ENCODE measurements around the gene SLC30A4.

SLC30A4 gene

DNA sequence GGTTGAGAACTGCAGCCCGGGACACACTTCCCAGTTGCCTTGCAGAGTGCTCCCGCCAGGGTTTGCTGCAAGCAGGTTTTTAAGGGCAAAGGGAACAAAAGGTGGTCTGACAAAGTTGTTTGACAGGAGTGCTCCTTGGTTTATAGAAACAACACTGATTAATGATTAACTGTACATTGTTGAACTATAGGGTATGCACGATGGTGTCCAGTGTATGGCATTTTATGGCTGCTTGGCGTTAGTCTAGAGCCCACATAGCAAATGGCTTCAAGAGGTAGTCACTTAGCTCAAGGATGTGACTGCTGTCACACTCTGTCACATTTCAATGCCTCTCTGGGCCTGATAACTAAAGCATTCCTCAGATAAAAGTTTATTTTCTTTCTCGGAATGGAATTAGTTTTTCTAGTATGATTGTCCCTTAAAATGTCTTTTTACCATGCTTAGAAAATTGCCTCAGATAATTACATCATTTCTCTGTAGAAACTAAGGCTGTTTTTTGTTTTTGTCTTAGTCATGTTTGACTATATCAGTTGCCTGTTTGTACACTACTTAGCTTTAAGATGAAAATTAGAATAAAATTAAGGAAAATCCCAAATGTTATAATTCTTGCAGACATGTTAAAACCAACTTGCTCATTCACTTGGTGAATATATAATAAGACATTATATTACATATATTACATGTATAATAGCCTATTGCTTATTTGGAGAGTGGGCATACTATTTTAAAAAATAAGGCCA is 82.9 kb downstream of the SLC30A4 start:
- Mint-ChIP-seq H3K4me1 (peaks cover 15% of the 10 kb centered on the region), H3K4me3 (no peak overlapping the region), H3K27me3 (ENCODE audit: low read depth, poor library complexity) (peaks cover 8% of the 10 kb centered on the region), H3K36me3 (ENCODE audit: low read depth) (no peaks in the 10 kb centered on the region), H3K27ac (no peak overlapping the region), H3K9me3 (no peaks in the 10 kb centered on the region)
- TF ChIP-seq, protein P1, sequence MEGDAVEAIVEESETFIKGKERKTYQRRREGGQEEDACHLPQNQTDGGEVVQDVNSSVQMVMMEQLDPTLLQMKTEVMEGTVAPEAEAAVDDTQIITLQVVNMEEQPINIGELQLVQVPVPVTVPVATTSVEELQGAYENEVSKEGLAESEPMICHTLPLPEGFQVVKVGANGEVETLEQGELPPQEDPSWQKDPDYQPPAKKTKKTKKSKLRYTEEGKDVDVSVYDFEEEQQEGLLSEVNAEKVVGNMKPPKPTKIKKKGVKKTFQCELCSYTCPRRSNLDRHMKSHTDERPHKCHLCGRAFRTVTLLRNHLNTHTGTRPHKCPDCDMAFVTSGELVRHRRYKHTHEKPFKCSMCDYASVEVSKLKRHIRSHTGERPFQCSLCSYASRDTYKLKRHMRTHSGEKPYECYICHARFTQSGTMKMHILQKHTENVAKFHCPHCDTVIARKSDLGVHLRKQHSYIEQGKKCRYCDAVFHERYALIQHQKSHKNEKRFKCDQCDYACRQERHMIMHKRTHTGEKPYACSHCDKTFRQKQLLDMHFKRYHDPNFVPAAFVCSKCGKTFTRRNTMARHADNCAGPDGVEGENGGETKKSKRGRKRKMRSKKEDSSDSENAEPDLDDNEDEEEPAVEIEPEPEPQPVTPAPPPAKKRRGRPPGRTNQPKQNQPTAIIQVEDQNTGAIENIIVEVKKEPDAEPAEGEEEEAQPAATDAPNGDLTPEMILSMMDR (IDR thresholded peaks at IDR 0.05), result no peak
- no peak for DNase-seq

DNA sequence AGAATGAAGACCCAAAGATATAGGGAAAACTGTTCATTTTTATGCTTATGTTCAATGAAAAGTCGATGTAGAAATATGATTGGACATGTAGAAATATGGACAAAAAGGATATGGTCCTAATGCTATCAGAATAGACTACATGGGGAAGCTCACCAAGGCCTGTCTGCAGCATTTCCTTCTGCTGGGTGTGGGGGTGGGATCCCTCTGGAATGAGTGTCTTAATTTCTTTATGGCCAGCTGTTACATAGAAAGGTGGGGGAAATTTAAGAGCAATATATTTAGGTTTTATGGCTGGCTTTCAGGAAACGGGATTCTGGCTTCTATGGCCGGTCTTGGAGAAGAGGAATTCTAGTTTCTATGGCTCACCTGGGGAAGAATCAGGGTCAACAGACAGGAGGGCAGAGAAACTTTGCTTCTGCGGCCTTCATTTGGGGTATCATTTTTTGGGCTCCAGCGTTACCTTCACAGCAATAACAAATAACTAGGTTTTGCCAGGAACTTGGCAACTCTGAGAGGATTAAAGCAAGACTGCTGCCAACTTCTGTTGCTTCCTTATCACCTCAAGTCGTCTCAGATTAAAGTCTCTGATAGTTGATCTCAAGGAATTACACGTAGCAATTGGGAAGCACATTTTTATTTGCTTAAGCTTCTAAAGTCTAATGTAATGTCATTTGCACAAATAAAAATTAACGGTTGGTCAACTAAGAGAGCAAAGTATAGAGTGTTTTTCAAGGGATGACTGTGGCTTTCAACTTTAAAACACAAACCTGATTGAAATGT is 87.2 kb downstream of the SLC30A4 start:
- Mint-ChIP-seq H3K4me3 (no peak overlapping the region), H3K9me3 (no peaks in the 10 kb centered on the region), H3K36me3 (ENCODE audit: low read depth) (no peaks in the 10 kb centered on the region), H3K27ac (no peak overlapping the region), H3K4me1 (peaks cover 7% of the 10 kb centered on the region), H3K27me3 (ENCODE audit: low read depth, poor library complexity) (peaks cover 38% of the 10 kb centered on the region)
- no peak for DNase-seq
- TF ChIP-seq, protein P1 (IDR thresholded peaks at IDR 0.05), result no peak

DNA sequence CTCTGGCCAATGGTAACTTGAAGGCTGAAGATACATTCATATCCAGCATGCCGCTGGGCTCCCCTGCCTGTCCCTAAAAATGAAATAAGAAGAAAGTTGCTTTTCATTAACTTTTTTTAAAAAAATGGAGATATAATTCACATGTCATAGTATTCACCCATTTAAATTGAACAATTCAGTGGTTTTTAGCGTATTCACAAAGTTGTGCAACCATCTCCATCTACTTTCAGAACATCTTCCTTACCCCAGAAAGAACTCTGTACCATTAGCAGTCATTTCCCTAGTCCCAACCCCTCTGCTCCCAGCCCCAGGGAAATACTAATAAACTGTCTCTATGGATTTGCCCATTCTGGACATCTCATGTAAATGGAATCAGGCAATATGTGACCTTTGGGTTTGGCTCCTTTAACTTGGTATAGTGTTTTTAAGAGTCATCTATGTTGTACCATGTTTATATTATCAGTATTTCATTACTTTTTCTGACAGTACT is 88.4 kb downstream of the SLC30A4 start:
- DNase-seq, result no peak
- H3K9me3 Mint-ChIP-seq, result no peaks in the 10 kb centered on the region
- H3K27ac Mint-ChIP-seq, result no peak overlapping the region
- TF ChIP-seq, protein P1 (IDR thresholded peaks at IDR 0.05), result no peak
- peaks cover 7% of the 10 kb centered on the region for H3K4me1 Mint-ChIP-seq
- no peak overlapping the region for H3K4me3 Mint-ChIP-seq
- peaks cover 49% of the 10 kb centered on the region for H3K27me3 Mint-ChIP-seq (ENCODE audit: low read depth, poor library complexity)
- H3K36me3 Mint-ChIP-seq (ENCODE audit: low read depth), result no peaks in the 10 kb centered on the region

DNA sequence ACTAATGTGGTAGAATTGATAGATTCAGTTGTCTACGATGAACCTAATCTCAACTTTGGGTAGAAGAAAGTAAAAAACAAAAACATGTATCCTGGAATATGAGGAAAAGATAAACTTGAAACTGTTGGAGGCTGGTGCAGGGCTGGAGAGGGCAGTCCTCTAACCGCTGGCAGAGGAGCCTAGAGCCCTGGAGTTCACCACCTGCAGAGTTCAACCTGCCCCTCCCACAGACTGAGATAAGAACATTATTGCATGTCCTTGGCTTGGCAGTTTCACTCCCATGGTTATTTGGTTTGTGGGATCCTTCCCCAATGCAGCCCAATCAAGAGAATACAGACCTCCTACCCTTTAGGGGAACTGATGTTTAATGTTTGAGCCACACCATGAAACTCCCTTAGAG is 91.0 kb downstream of the SLC30A4 start:
- no peak overlapping the region for H3K4me3 Mint-ChIP-seq
- no peaks in the 10 kb centered on the region for H3K9me3 Mint-ChIP-seq
- H3K4me1 Mint-ChIP-seq, result peaks cover 7% of the 10 kb centered on the region
- H3K36me3 Mint-ChIP-seq (ENCODE audit: low read depth), result no peaks in the 10 kb centered on the region
- H3K27ac Mint-ChIP-seq, result no peak overlapping the region
- no peak for DNase-seq
- H3K27me3 Mint-ChIP-seq (ENCODE audit: low read depth, poor library complexity), result peaks cover 58% of the 10 kb centered on the region
- TF ChIP-seq, protein P1 (IDR thresholded peaks at IDR 0.05), result no peak

DNA sequence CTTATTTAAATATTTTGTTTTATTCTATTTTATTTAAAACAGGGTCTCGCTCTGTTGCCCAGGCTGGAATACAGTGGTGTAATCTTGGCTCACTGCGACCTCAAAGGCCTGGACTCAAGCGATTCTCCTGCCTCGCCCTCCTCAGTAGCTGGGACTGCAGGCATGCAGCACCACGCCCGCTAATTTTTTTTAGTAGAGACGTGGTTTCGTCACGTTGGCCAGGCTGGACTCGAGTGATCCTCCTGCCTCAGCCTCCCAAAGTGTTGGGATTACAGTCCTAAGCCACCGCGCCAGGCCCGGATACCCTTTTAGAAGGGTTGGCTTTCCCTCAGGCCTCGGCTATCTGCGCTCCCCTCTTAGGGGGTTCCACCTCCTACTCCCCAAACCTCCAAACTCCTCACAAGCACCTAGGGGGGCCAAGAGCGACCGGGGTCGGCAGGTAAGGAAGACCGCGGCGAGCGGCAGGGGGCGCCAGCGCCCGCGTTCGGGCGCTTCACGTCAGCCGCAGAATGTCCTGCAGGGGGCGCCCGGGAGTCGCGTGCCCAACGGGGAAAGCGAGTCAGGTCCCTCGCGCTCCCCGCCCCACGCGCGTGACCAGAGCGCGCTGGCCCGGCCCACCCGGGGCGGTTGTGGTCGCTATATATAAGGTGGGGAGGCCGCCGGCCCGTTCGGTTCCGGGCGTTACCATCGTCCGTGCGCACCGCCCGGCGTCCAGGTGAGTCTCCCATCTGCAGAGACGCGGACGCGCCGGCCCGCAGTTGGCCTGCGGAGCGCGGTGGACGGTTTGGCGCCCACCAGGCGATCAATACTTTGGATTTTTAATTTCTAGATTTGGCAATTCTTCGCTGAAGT is 92.4 kb downstream of the SLC30A4 start:
- peak; percentile 89 for DNase-seq

More for the DNA sequence above, 92.4 kb downstream of the SLC30A4 start:
- no peaks in the 10 kb centered on the region for H3K36me3 Mint-ChIP-seq (ENCODE audit: low read depth)
- H3K27ac Mint-ChIP-seq, result no peak overlapping the region
- H3K4me1 Mint-ChIP-seq, result peaks cover 3% of the 10 kb centered on the region
- TF ChIP-seq, protein P1 (IDR thresholded peaks at IDR 0.05), result peak; percentile 100
- peak overlapping the region; percentile 69 for H3K4me3 Mint-ChIP-seq
- peaks cover 55% of the 10 kb centered on the region for H3K27me3 Mint-ChIP-seq (ENCODE audit: low read depth, poor library complexity)
- H3K9me3 Mint-ChIP-seq, result no peaks in the 10 kb centered on the region

Measured in nephron progenitor cell (in vitro differentiated cells).